HG02938 (cell line): ENCODE results near the gene SERPINB3.
"Not testable (repeated sequence)": the region's sequence is repeated elsewhere in the genome, so short reads cannot be mapped to it uniquely, and the experiment has no call there.

Experiments
- ATAC-seq: cut with Tn5 transposase; IDR thresholded peaks from one replicate; pipeline ENCODE4 v1.9.1; 2021; ENCODE audit warnings: mild to moderate bottlenecking, moderate library complexity; ENCODE audit not compliant: unreplicated experiment

Gene SERPINB3

GRCh38 chr18:63648241-63648640 lies 13.5 kb downstream of the SERPINB3 start:
- ATAC-seq: no peak

- ATAC-seq: no peak
These were observed 14.8 kb downstream of the SERPINB3 start for GRCh38 chr18:63646936-63647335.

- not testable (repeated sequence) for ATAC-seq
These were observed 17.0 kb downstream of the SERPINB3 start for GRCh38 chr18:63644694-63645093.

- ATAC-seq: not testable (repeated sequence)
These were observed 17.6 kb downstream of the SERPINB3 start, which contains the start of gene SERPINB4 for GRCh38 chr18:63644142-63644541. SERPINB4 (minus strand) TSS chr18:63644256; CDS start chr18:63643577, 679 bp downstream.

GRCh38 chr18:63642668-63643356 lies 18.9 kb downstream of the SERPINB3 start:
- ATAC-seq: not testable (repeated sequence)

- not testable (repeated sequence) for ATAC-seq
These were observed 20.5 kb downstream of the SERPINB3 start for GRCh38 chr18:63641157-63641680.

- ATAC-seq: no peak
These were observed 24.0 kb downstream of the SERPINB3 start for GRCh38 chr18:63637703-63638102.

GRCh38 chr18:63627819-63628218 lies 33.9 kb downstream of the SERPINB3 start:
- ATAC-seq: no peak

- no peak for ATAC-seq
These were observed 35.3 kb downstream of the SERPINB3 start for GRCh38 chr18:63626431-63626830.

- ATAC-seq: no peak
These were observed 36.8 kb downstream of the SERPINB3 start for GRCh38 chr18:63624863-63625262.

- no peak for ATAC-seq
These were observed 42.0 kb downstream of the SERPINB3 start for GRCh38 chr18:63619661-63620060.

- ATAC-seq: no peak
These were observed 43.8 kb downstream of the SERPINB3 start for GRCh38 chr18:63617915-63618234.

- ATAC-seq: peak; percentile 94
These were observed 44.4 kb downstream of the SERPINB3 start for GRCh38 chr18:63617049-63617914.

GRCh38 chr18:63613420-63613819 lies 48.3 kb downstream of the SERPINB3 start:
- ATAC-seq: no peak

GRCh38 chr18:63606526-63606925 lies 55.2 kb downstream of the SERPINB3 start:
- ATAC-seq: no peak
